ENCODE measurements around the gene RPLP1. TPM values are rescaled to one million over a fixed set of nuclear protein-coding genes. Genes with fewer than 3 reads are reported as not detected.

Gene RPLP1
- polyA plus RNA-seq, 1 donor (not counting 4 experiments of a cell fraction or from before 2014, with no cell fraction given): 755 TPM

GRCh38 chr15:69469467-69470201 lies 17.0 kb downstream of the RPLP1 start:
- Histone ChIP-seq H3K9ac (ENCODE audit: control insufficient read depth, extremely low read depth, insufficient read depth, low read length) (no peak overlapping the region), H3K9me1 (ENCODE audit: control insufficient read depth, extremely low read depth, insufficient read depth, low read length) (no peaks in the 10 kb centered on the region), H3K4me1 (ENCODE audit: control insufficient read depth, extremely low read depth, insufficient read depth, low read length) (peaks cover 30% of the 10 kb centered on the region), H2AFZ (ENCODE audit: control insufficient read depth, low read length) (no peak overlapping the region), H3K36me3 (ENCODE audit: control insufficient read depth in 2 of 2, extremely low read depth in 1 of 2, insufficient read depth in 2 of 2, low read length in 2 of 2) (no peaks in the 10 kb centered on the region), H3K27ac (ENCODE audit: control insufficient read depth, insufficient read depth, low read length) (no peak overlapping the region), H3K79me2 (ENCODE audit: control insufficient read depth, insufficient read depth, low read length) (no peaks in the 10 kb centered on the region), H3K27me3 (ENCODE audit: control insufficient read depth, extremely low read depth, insufficient read depth, low read length) (no peaks in the 10 kb centered on the region), H4K20me1 (ENCODE audit: control insufficient read depth, extremely low read depth, insufficient read depth, low read length) (no peaks in the 10 kb centered on the region), H3K4me3 (ENCODE audit: control insufficient read depth in 2 of 3, extremely low read depth in 1 of 3, insufficient read depth in 2 of 3, low read depth in 1 of 3, low read length in 3 of 3) (peak overlapping the region in 1 of 3 experiments; percentile 9), H3K4me2 (ENCODE audit: control insufficient read depth, extremely low read depth, insufficient read depth, low read depth, low read length) (no peak overlapping the region), H3K9me3 (ENCODE audit: control insufficient read depth, low read depth, low read length) (no peaks in the 10 kb centered on the region)
- FAIRE-seq (peak; percentile 93), DNase-seq (ENCODE audit: low read depth, low spot score) (no peak)
- dilution Hi-C loops (cut with MboI; ENCODE audit: extremely low pct_ligation_motif_present, low sequenced_read_pairs): no loop called here
- TF ChIP-seq EZH2 (IDR thresholded peaks at IDR 0.05; ENCODE audit: low read length) (no peak), CTCF (optimal IDR thresholded peaks at IDR 0.05 in 1 of 3, IDR thresholded peaks at IDR 0.05 in 1 of 3, conservative IDR thresholded peaks at IDR 0.05 in 1 of 3; ENCODE audit: extremely low read depth in 1 of 3, insufficient read depth in 2 of 3, low read length in 3 of 3) (no peak)

- Histone ChIP-seq H2AFZ (ENCODE audit: control insufficient read depth, low read length) (no peak overlapping the region), H3K9me3 (ENCODE audit: control insufficient read depth, low read depth, low read length) (no peaks in the 10 kb centered on the region), H3K4me3 (ENCODE audit: control insufficient read depth in 2 of 3, extremely low read depth in 1 of 3, insufficient read depth in 2 of 3, low read depth in 1 of 3, low read length in 3 of 3) (no peak overlapping the region), H3K9me1 (ENCODE audit: control insufficient read depth, extremely low read depth, insufficient read depth, low read length) (no peaks in the 10 kb centered on the region), H3K4me2 (ENCODE audit: control insufficient read depth, extremely low read depth, insufficient read depth, low read depth, low read length) (no peak overlapping the region), H3K4me1 (ENCODE audit: control insufficient read depth, extremely low read depth, insufficient read depth, low read length) (peaks cover 30% of the 10 kb centered on the region), H3K79me2 (ENCODE audit: control insufficient read depth, insufficient read depth, low read length) (no peaks in the 10 kb centered on the region), H3K27ac (ENCODE audit: control insufficient read depth, insufficient read depth, low read length) (no peak overlapping the region), H3K9ac (ENCODE audit: control insufficient read depth, extremely low read depth, insufficient read depth, low read length) (no peak overlapping the region), H3K36me3 (ENCODE audit: control insufficient read depth in 2 of 2, extremely low read depth in 1 of 2, insufficient read depth in 2 of 2, low read length in 2 of 2) (no peaks in the 10 kb centered on the region), H4K20me1 (ENCODE audit: control insufficient read depth, extremely low read depth, insufficient read depth, low read length) (no peaks in the 10 kb centered on the region), H3K27me3 (ENCODE audit: control insufficient read depth, extremely low read depth, insufficient read depth, low read length) (no peaks in the 10 kb centered on the region)
- DNase-seq (ENCODE audit: low read depth, low spot score) (no peak), FAIRE-seq (no peak)
- dilution Hi-C loops (cut with MboI; ENCODE audit: extremely low pct_ligation_motif_present, low sequenced_read_pairs): no loop called here
- TF ChIP-seq EZH2 (IDR thresholded peaks at IDR 0.05; ENCODE audit: low read length): no peak
- TF ChIP-seq CTCF (optimal IDR thresholded peaks at IDR 0.05 in 1 of 3, IDR thresholded peaks at IDR 0.05 in 1 of 3, conservative IDR thresholded peaks at IDR 0.05 in 1 of 3; ENCODE audit: extremely low read depth in 1 of 3, insufficient read depth in 2 of 3, low read length in 3 of 3): no peak
Observed at GRCh38 chr15:69472046-69472445, 19.4 kb downstream of the RPLP1 start.
